SH-SY5Y (cell line): ENCODE measurements around the gene CTNNAL1.

Source experiments
- GATA2 ChIP-seq: IDR thresholded peaks from 2 replicates; pipeline ENCODE4 v1.6.1; 2011; ENCODE audit warnings: mild to moderate bottlenecking, low read depth, low read length
- GATA3 ChIP-seq: IDR thresholded peaks from 2 replicates; pipeline ENCODE4 v1.6.1; 2011; ENCODE audit warnings: low read depth, mild to moderate bottlenecking, low read length, moderate library complexity

CTNNAL1 gene

DNA sequence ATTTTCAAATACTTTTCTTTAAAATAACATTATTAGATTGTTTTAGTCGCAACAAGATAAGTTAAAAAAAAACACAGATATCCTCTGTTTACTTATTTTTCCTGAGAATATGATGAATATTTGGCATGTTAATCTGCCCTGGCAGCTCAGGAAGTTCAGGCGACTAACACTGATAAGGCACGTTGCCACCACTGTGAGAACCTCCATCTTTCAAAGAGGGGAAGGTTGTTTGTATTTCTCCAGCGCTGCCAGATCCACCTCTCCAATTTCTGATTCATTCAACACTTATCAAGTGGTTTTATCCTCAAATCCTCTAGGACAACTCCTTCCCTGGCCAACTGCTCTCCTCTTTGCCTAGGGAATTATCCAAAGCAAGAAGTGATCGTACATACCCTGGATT, 21.8 kb downstream of the CTNNAL1 start:
- TF ChIP-seq GATA2, result no peak
- TF ChIP-seq GATA3, result no peak

DNA sequence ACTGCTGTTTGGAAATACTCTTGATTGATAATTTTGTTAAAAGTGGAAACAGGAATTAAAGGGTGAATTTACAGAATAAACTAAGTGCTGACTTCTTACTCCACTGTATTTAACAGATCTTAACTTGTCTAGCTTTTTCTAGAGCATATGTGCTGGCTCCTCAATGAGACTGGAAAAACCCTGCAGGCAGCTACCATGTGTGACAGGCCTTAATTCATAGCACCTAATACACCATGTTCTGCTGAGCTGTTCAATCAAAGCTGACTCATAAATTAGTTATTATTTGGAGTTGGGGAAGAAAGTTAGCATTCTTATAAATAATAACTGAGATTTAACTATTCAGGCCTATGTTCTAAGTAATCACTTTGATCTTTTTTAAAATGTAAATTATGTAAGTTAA, 29.4 kb downstream of the CTNNAL1 start:
- no peak for TF ChIP-seq GATA3
- no peak for TF ChIP-seq GATA2

DNA sequence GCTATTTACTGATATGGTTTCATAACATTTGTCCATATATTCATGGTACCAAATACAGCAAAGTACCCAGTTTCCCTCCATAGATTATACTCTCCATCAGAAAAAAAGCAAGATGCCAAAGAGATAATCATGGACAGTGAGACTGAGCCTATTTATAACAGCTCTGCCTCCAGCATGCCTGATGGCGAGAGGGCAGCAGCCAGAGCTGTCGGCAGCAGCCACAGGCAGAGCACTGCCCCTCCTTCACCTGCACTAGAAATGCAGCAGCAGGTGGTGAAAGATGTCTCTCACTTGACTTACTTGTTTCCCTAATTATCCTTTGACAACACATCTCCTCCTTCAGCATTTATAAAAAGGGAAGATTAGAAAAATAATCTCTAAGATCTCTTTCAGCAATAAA, 32.4 kb downstream of the CTNNAL1 start:
- TF ChIP-seq GATA2 (no peak), GATA3 (no peak)

DNA sequence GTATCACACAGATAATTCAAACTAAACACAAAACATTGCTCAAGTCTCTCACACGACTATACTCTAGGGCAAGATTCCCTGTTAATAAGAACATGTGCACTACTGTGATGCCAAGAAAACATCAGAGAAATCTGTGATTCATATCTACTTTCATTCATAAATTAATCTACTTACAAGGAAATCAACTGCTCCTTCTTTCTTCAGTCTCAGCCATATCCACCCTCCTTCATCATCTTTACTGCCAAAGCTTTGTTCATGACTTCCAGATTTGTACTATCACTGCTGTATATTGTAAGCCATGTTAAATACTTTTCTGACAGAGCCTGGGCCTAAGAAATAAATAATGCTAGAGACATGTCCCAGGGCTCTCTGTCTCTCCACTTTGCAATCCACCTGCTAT, 35.1 kb downstream of the CTNNAL1 start:
- TF ChIP-seq GATA3 (no peak), GATA2 (no peak)

DNA sequence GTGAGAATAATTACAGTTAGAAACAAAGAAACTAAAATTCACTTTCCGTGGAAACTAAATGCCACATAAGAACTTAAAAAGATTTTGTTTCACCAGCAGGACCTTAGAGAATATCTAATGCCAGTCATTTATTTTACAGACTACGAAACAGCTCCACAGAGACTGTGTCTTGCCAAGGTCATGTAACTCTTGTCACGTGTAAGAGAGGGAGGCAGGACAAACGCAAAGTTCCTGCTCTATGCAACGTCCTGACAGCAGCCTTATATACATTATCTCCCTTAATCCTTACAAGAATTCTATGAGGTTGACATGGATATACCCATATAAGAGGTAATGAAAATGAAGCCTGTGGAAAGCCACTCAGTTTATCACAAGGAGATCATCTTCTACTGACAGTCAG, 39.4 kb downstream of the CTNNAL1 start:
- no peak for TF ChIP-seq GATA2
- no peak for TF ChIP-seq GATA3

DNA sequence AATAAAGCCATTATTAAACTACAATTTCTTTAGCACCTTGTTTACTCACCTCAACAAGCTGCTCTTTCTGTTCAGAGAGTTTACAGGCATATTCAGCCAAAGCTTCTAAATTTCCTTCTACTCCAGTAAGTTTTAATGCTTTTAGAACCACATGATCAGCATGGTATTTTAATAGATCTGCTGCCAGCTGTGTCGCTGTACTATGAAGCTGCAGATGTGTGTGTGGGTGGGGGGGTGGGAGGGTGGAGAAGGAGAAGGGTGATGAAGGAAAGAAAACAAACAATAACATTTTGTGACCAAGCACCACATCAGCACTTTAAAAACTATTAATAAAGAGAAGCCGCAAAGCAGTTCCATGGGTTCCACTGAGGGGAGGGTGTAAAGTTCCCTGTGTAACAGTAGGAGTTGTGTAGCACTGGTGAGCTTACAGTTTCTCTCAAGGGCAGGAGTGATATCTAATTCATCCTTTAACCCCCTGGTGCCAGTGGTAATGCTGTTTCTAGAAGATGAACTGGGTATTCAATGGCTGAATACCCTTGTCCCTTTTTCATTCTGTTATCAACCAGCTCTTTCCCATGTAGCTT, 40.6 kb downstream of the CTNNAL1 start:
- no peak for TF ChIP-seq GATA2
- no peak for TF ChIP-seq GATA3

DNA sequence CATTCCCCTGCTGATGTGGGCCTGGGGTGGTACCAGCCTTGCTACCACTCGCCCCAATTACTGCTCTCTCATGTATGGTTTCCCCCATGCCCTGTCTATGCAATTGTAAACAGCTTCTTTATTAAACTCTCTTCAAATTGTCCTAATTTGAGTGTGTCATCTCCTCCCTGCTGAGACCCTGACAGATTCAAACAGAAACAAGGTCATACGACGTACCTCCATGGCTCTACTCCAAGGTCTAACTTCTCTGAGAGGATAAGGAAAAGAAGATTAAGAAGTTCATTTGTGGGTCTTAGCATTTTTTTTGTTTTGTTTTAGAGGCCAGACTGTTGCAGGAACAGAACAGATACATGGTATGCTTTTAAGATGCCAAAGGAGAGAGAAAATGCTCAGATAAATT, 41.1 kb downstream of the CTNNAL1 start:
- TF ChIP-seq GATA2 (no peak), GATA3 (no peak)

DNA sequence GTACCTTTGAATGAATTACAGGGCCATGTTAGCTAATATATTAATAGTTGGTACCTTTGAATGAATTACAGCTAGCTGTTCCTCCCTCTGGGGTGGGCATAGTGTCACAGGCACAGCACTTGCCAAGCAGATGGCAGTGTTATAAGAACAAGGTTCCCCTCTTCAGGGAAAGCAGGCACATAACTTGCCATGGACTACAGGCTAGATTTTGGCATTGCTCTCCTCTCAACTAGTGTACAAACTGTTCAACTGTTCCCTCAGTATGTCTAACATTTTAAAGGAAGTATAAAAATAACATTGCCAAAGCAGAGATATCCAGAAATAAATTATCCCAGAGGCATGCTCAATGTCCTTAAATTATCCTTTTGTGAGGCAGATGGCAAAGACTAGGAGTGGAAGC, 45.4 kb downstream of the CTNNAL1 start:
- no peak for TF ChIP-seq GATA3
- no peak for TF ChIP-seq GATA2

DNA sequence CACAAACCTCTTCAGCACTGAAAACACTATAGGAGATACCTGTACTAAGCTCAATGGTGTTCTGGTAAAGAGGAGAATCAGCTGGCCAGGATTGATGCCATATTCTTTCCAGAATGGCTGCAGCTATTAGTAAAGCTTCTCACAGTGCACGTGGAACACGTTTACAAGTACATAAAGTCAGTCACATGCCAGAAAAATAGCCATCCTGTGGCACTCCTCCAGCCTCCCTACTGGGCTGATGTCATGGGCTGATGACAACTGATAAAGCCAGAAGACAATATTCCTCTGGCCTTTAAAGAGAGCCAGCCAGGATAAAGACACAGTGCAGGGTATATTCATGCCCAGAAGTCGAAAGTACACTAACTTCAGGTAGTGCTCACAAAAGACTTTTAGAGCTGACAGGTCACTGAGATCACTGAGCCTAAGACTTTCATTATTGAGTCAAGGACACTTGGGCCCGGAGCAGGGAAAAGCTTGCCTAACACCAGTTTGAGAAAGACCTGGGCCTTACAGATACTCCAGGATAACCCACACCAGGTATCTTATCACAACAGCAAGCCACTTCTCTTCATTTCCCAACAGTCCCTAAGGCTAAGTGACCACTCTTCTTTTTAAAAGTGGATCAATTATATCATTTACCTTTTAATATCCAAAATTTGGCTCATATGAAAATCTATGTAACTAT, 49.7 kb downstream of the CTNNAL1 start:
- TF ChIP-seq GATA3, result no peak
- no peak for TF ChIP-seq GATA2

DNA sequence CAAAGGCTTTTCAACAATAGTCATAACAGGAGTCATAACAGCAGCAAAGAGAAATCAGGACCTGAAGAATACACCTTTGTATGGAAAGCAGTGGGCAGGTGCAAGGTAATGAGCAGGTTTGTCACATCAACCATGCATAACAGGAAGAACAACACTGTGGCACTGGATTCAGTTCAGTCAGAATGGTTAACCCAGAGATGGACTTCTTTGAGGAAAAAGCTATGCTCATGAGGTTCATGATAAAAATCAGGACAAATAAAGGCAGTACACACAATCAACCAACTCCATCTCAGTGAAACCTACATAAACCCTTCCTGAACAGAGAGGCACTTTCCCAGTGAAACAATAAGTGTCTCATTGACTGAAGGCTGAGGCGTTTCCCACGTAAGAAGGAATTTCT, 52.1 kb downstream of the CTNNAL1 start:
- no peak for TF ChIP-seq GATA2
- no peak for TF ChIP-seq GATA3

DNA sequence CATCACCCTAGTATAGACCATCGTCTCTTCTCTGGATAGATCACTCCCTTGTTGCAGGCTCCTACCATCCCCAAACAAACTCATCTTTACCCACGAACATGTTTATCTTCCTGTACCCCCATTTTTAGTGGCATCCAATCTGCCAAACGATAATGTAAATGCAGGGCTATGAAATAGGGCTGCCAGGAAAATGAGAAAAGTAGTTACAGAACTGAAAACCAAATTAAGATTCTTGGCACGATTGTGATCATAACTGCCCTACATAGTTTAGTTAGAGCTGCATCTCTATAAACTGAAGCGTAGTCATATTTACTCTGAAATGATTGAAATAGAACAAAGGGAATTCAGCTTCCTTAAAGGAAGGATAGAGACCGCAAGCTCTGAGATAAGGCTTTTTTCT, 53.0 kb downstream of the CTNNAL1 start:
- no peak for TF ChIP-seq GATA2
- no peak for TF ChIP-seq GATA3

DNA sequence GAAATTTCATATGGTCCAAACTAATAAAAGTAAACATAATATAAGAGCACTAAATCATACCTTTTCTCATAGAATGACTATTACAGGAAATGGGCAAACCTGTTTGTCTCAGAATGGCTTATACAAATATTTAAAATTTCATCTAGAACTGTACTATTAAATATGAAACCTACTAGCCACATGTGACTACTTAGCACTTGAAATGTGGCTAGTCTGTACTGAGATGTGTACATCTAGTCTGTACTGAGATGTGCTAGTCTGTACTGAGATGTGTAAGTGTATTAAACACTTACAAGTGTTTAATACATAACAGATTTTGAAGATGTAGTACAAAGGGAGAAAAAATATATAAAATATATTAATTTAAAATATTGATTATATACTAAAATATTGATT, 56.7 kb downstream of the CTNNAL1 start:
- no peak for TF ChIP-seq GATA3
- no peak for TF ChIP-seq GATA2

DNA sequence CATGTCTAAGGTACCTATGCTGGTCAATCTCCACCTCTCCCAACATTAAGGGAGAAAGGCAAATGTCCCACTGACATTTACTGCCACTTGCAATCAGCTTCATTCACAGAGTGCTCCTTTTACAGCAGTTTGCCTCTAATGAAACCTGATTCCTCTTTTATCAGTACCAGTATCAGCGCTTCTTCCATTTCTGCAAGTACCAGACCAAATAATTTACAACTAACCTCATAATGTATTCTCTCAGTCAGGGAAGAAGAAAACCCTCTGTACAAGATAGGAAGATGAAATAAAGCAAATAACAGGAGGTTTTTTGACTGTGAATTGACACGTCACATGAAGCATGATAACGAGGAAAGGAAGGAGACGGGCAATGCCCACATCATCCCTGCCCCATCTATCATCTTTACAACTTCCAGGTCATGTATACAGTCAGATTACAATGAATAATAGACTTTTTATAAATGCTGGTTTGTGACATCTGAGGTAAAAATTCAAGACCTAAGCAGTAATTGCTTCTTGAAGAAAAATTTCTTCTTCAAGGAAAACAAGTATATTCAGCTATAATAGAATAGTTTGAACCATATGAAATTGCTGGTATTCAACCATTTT, 57.2 kb downstream of the CTNNAL1 start:
- peak; percentile 85 for TF ChIP-seq GATA3
- peak; percentile 80 for TF ChIP-seq GATA2

DNA sequence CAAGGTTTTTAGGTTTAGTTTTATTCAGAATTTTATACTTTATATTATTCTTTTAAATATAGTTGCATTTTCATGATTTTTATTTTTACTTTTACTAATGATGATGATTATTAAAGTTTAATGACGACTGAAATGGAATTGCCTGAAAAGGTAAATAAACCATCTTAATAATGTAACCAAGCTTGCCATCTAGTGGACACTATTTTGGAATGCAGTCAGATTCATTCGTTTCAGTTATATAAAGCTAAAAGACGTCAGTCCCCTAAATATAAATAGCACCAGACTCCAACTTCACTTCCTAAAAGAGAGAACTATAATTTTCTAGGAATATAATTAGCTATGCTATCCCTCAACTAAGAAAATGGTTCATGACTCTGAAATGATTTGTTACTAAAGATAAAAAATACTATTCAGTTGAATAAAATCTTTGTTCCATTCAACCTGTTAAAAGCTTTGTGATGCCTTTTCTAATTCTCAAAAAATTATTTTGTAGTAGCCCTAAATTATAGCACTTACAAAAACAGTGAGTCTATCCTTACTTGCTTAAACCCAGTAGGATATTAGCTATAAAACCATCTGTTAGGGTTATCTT, 59.2 kb downstream of the CTNNAL1 start:
- TF ChIP-seq GATA2, result no peak
- TF ChIP-seq GATA3, result no peak

DNA sequence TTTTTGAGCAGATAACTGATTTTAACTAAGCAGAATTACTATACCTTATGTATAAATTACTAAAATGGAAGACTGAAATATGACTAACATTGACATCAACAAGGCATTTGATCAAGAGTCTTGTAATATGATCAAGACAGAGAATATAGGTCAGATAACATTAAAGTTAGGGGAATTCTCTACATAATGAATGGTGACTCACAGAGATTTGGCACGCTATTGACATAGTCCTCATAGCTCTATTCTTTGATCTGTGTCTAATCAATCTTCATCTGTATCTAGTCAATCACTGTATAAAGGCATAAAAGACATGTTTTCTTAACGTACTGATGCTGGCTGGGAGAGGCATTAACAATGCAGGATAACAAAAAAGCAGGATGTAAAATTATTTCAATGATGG, 61.7 kb downstream of the CTNNAL1 start:
- TF ChIP-seq GATA3, result no peak
- no peak for TF ChIP-seq GATA2
